GM23338 (cell line): Measurements from ENCODE around the gene ZBED5. TPM values are rescaled to one million over a fixed set of nuclear protein-coding genes. Genes with fewer than 3 reads are reported as not detected.

ENCODE experiments used
- ATAC-seq: fragments of 200-7000 bp; cut with Tn5 transposase; 3 replicates; pipeline ENCODE4 v1.9.1; 2020
- DNase-seq: peaks from one replicate; pipeline ENCODE4 v3.0.0-alpha.2; 2015; ENCODE audit warnings: low spot score
- H2AFZ ChIP-seq: fragments of 200-600 bp; sonication (generic); 2 replicates; pipeline ENCODE4 v1.8.0; 2016; ENCODE audit warnings: antibody characterized with exemption, mild to moderate bottlenecking, moderate library complexity
- H3F3A ChIP-seq: fragments of 200-600 bp; sonication (generic); replicated peaks from 2 replicates; pipeline ENCODE4 v1.8.0; 2017; ENCODE audit warnings: antibody characterized with exemption, mixed run types, low read depth
- H3K27ac ChIP-seq: fragments of 200-600 bp; sonication (generic); 2 replicates; pipeline ENCODE4 v1.6.1; 2016; ENCODE audit warnings: low read depth
- H3K27me3 ChIP-seq: fragments of 200-600 bp; sonication (generic); 2 replicates; pipeline ENCODE4 v1.8.0; 2016; ENCODE audit warnings: mild to moderate bottlenecking, mixed run types, moderate library complexity; ENCODE audit not compliant: insufficient read depth
- H3K36me3 ChIP-seq: fragments of 200-600 bp; sonication (generic); 2 replicates; pipeline ENCODE4 v1.8.0; 2016; ENCODE audit warnings: mild to moderate bottlenecking; ENCODE audit not compliant: insufficient read depth
- H3K4me1 ChIP-seq: fragments of 200-600 bp; sonication (generic); 2 replicates; pipeline ENCODE4 v1.8.0; 2016; ENCODE audit warnings: mild to moderate bottlenecking, moderate library complexity; ENCODE audit not compliant: insufficient read depth
- H3K4me2 ChIP-seq: fragments of 200-600 bp; sonication (generic); 2 replicates; pipeline ENCODE4 v1.7.1; 2017; ENCODE audit warnings: mixed run types
- H3K4me3 ChIP-seq: fragments of 200-600 bp; sonication (generic); 2 replicates; pipeline ENCODE4 v1.6.1; 2016; ENCODE audit warnings: mixed run types
- H3K79me2 ChIP-seq: fragments of 200-600 bp; sonication (generic); replicated peaks from 2 replicates; pipeline ENCODE4 v1.8.0; 2017; ENCODE audit warnings: mild to moderate bottlenecking; ENCODE audit not compliant: insufficient read depth
- H3K9me2 ChIP-seq: fragments of 200-600 bp; sonication (generic); 2 replicates; pipeline ENCODE4 v1.8.0; 2017; ENCODE audit not compliant: insufficient read depth
- H4K20me1 ChIP-seq: fragments of 200-600 bp; sonication (generic); replicated peaks from 2 replicates; pipeline ENCODE4 v1.8.0; 2017; ENCODE audit warnings: mild to moderate bottlenecking; ENCODE audit not compliant: insufficient read depth
- H3K27ac Mint-ChIP-seq: 2 replicates; pipeline ENCODE4 v1.8.0; 2020; ENCODE audit warnings: inconsistent platforms, mild to moderate bottlenecking, moderate library complexity, mixed read lengths
- H3K27me3 Mint-ChIP-seq: 3 replicates; pipeline ENCODE4 v1.8.0; 2022; ENCODE audit warnings: low read depth, mild to moderate bottlenecking, moderate library complexity, mixed read lengths, inconsistent platforms; ENCODE audit not compliant: insufficient read depth, poor library complexity
- H3K36me3 Mint-ChIP-seq: 3 replicates; pipeline ENCODE4 v1.8.0; 2021; ENCODE audit warnings: low read depth, mild to moderate bottlenecking, inconsistent platforms, moderate library complexity, mixed read lengths
- H3K4me1 Mint-ChIP-seq: 3 replicates; pipeline ENCODE4 v1.8.0; 2020; ENCODE audit warnings: mild to moderate bottlenecking, inconsistent platforms, mixed read lengths
- H3K4me3 Mint-ChIP-seq: 3 replicates; pipeline ENCODE4 v1.8.0; 2021; ENCODE audit warnings: moderate library complexity, mild to moderate bottlenecking, inconsistent platforms, mixed read lengths
- H3K9me3 Mint-ChIP-seq: 3 replicates; pipeline ENCODE4 v1.8.0; 2020; ENCODE audit warnings: moderate library complexity, mild to moderate bottlenecking, inconsistent platforms, mixed read lengths
- CREB1 ChIP-seq: fragments of 250-450 bp; sonication (Bioruptor Pico); IDR thresholded peaks from 2 replicates; pipeline ENCODE4 v1.5.0; 2020; ENCODE audit warnings: low read depth, mild to moderate bottlenecking, moderate library complexity
- CTCF ChIP-seq, 2 experiments: fragments of 200-600 bp in 1 of 2; sonication (generic) in 1 of 2; conservative IDR thresholded peaks; 2 replicates each; pipeline versions ENCODE4 v1.5.1 to v1.6.1; 2016 to 2017; ENCODE audit warnings: antibody characterized with exemption in 2 of 2, low read depth in 2 of 2, mild to moderate bottlenecking in 2 of 2, moderate library complexity in 1 of 2
- ETS1 ChIP-seq: IDR thresholded peaks from 2 replicates; pipeline ENCODE4 v1.6.1; 2016; ENCODE audit warnings: antibody characterized with exemption
- EZH2 ChIP-seq: fragments of 200-600 bp; sonication (generic); IDR thresholded peaks from one replicate; pipeline ENCODE4 v1.8.0; 2017; ENCODE audit warnings: antibody characterized with exemption, mild to moderate bottlenecking, low read depth; ENCODE audit not compliant: unreplicated experiment
- EZH2phosphoT487 ChIP-seq: fragments of 200-600 bp; sonication (generic); IDR thresholded peaks from one replicate; pipeline ENCODE4 v1.8.1; 2018; ENCODE audit warnings: antibody characterized with exemption; ENCODE audit not compliant: unreplicated experiment
- JUNB ChIP-seq: IDR thresholded peaks from one replicate; pipeline ENCODE4 v1.6.1; 2016; ENCODE audit warnings: antibody characterized with exemption; ENCODE audit not compliant: unreplicated experiment
- NANOG ChIP-seq: IDR thresholded peaks from 2 replicates; pipeline ENCODE4 v1.6.1; 2016; ENCODE audit warnings: antibody characterized with exemption, borderline replicate concordance
- POLR2AphosphoS5 ChIP-seq: IDR thresholded peaks from 2 replicates; pipeline ENCODE4 v1.6.1; 2016; ENCODE audit warnings: antibody characterized with exemption, low read depth
- REST ChIP-seq: IDR thresholded peaks from one replicate; pipeline ENCODE4 v1.6.1; 2018; ENCODE audit warnings: antibody characterized with exemption; ENCODE audit not compliant: unreplicated experiment
- STAT1 ChIP-seq: IDR thresholded peaks from one replicate; pipeline ENCODE4 v1.6.1; 2016; ENCODE audit warnings: antibody characterized with exemption; ENCODE audit not compliant: unreplicated experiment
- ZNF114 ChIP-seq: fragments of 250-450 bp; sonication (Bioruptor Pico); IDR thresholded peaks from 2 replicates; pipeline ENCODE4 v1.5.0; 2020; ENCODE audit warnings: mild to moderate bottlenecking, moderate library complexity
- ZNF331 ChIP-seq: fragments of 250-450 bp; sonication (Bioruptor Pico); IDR thresholded peaks from 2 replicates; pipeline ENCODE4 v1.5.0; 2020; ENCODE audit warnings: low read depth, mild to moderate bottlenecking, moderate library complexity
- ZNF462 ChIP-seq: fragments of 250-450 bp; sonication (Bioruptor Pico); IDR thresholded peaks from 2 replicates; pipeline ENCODE4 v1.5.0; 2020; ENCODE audit warnings: mild to moderate bottlenecking, moderate library complexity
- polyA plus RNA-seq: library from polyadenylated mRNA; unstranded; fragments of >200 nt; fragmentation: Nextera tagmentation; extraction: Ambion mirVana; gene quantifications from 2 replicates; pipeline ENCODE4 v1.2.1, GENCODE V29; 2016
- total RNA-seq: library from RNA; depleted of rRNA; stranded (reverse); fragments of >200 nt; shearing (Covaris generic); gene quantifications from 2 replicates; pipeline ENCODE4 v1.2.3, GENCODE V29; 2014

Gene ZBED5
- total and polyA plus RNA-seq, 2 experiments from 2014 or later: 54.1 to 56.3 TPM

GRCh38 chr11:10898763-10899025, 40.8 kb upstream of the ZBED5 start:
- Histone ChIP-seq H3K4me3 (no peak overlapping the region), H3K9me2 (no peaks in the 10 kb centered on the region; the same call in 1 of the 2 replicates), H3K27ac (no peak overlapping the region), H3K79me2 (no peaks in the 10 kb centered on the region), H3K4me2 (no peak overlapping the region), H4K20me1 (no peaks in the 10 kb centered on the region), H3K36me3 (no peaks in the 10 kb centered on the region), H2AFZ (no peak overlapping the region), H3K27me3 (no peaks in the 10 kb centered on the region), H3K4me1 (no peaks in the 10 kb centered on the region), H3F3A (no peaks in the 10 kb centered on the region)
- Mint-ChIP-seq H3K9me3 (no peaks in the 10 kb centered on the region), H3K36me3 (no peaks in the 10 kb centered on the region), H3K4me1 (peaks cover 5% of the 10 kb centered on the region; the same call in 2 of the 3 replicates), H3K27me3 (peaks cover 5% of the 10 kb centered on the region), H3K4me3 (no peak overlapping the region), H3K27ac (no peak overlapping the region)
- ATAC-seq: no peak
- DNase-seq: no peak
- no peak for TF ChIP-seq CTCF (conservative IDR thresholded peaks at IDR 0.05; ENCODE audit: low read depth in 2 of 2)
- TF ChIP-seq EZH2phosphoT487: no peak
- no peak for TF ChIP-seq ZNF331 (CRISPR knock-in tag)
- TF ChIP-seq POLR2AphosphoS5: no peak
- TF ChIP-seq REST: no peak
- TF ChIP-seq CREB1: no peak
- TF ChIP-seq STAT1: no peak
- TF ChIP-seq ZNF114 (CRISPR knock-in tag): no peak
- no peak for TF ChIP-seq ETS1
- TF ChIP-seq EZH2: no peak
- no peak for TF ChIP-seq ZNF462 (CRISPR knock-in tag)
- TF ChIP-seq NANOG: no peak
- TF ChIP-seq JUNB: no peak
